Measurements from ENCODE around the gene HECTD2.

Gene HECTD2

DNA sequence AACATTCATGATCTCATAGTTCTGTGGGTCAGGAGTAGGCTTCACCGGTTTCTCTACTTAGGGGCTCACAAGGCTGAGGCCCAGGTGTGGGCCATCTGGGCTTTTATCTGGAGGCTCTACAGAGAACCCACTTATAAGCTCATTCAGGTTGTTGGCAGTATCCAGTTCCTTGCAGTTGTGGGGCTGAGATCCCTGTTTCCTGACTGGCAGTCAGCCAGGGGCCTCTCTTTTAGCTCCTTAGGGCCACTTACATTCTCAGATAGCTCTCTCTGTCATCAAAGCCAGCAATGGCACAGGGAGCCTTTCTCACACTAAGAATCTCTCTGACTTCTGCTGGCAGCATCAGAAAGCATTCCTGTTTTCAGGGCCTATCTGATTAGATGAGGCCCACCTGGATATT is 18.2 kb upstream of the HECTD2 start:
- Histone ChIP-seq H3K27ac (ENCODE audit: low read depth, low read length) (no peak overlapping the region), H3K4me2 (ENCODE audit: low read length) (no peak overlapping the region), H3F3A (ENCODE audit: control insufficient read depth, insufficient read depth) (no peaks in the 10 kb centered on the region), H3K9me3 (ENCODE audit: control insufficient read depth, insufficient read depth, low read length) (no peaks in the 10 kb centered on the region), H3K9me2 (replicated peaks; ENCODE audit: control insufficient read depth, low read length) (no peaks in the 10 kb centered on the region), H3K4me3 (ENCODE audit: low read length) (no peak overlapping the region), H3K36me3 (ENCODE audit: control insufficient read depth, low read length) (no peaks in the 10 kb centered on the region), H3K4me1 (ENCODE audit: control insufficient read depth, low read length) (peaks cover 5% of the 10 kb centered on the region), H4K20me1 (ENCODE audit: control insufficient read depth, insufficient read depth, low read depth, low read length) (no peaks in the 10 kb centered on the region), H3K79me2 (ENCODE audit: control insufficient read depth, low read length) (no peaks in the 10 kb centered on the region), H3K27me3 (ENCODE audit: control insufficient read depth, low read length) (peaks cover 10% of the 10 kb centered on the region; the same call in 1 of the 2 replicates)
- TF ChIP-seq EZH2phosphoT487 (IDR thresholded peaks at IDR 0.05; ENCODE audit: borderline replicate concordance, low read length) = no peak
- TF ChIP-seq, protein P1, sequence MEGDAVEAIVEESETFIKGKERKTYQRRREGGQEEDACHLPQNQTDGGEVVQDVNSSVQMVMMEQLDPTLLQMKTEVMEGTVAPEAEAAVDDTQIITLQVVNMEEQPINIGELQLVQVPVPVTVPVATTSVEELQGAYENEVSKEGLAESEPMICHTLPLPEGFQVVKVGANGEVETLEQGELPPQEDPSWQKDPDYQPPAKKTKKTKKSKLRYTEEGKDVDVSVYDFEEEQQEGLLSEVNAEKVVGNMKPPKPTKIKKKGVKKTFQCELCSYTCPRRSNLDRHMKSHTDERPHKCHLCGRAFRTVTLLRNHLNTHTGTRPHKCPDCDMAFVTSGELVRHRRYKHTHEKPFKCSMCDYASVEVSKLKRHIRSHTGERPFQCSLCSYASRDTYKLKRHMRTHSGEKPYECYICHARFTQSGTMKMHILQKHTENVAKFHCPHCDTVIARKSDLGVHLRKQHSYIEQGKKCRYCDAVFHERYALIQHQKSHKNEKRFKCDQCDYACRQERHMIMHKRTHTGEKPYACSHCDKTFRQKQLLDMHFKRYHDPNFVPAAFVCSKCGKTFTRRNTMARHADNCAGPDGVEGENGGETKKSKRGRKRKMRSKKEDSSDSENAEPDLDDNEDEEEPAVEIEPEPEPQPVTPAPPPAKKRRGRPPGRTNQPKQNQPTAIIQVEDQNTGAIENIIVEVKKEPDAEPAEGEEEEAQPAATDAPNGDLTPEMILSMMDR (IDR thresholded peaks at IDR 0.05; ENCODE audit: low read depth, low read length, poor library complexity, severe bottlenecking) = no peak

DNA sequence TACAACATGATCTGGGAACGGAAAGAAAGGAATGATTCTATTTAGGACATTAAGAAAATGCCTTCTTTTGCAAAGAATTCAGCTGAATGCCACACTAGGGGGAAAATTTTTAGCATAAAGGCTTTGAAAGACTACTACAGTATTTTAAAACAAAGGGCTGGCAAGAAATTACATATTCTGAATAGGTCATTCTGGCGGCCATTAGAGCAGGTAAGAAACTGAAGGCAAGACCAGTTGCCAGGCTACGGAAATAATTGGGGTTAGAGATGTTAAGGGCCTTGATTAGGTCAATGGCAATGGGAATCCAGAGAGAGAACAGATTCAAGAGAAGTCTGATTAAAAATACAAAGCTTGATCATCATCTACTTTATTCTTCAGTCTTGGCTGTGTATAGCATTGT is 3.8 kb upstream of the HECTD2 start:
- Histone ChIP-seq H3K27me3 (ENCODE audit: control insufficient read depth, low read length) (no peaks in the 10 kb centered on the region), H3K9me3 (ENCODE audit: control insufficient read depth, insufficient read depth, low read length) (no peaks in the 10 kb centered on the region), H3K4me1 (ENCODE audit: control insufficient read depth, low read length) (peaks cover 28% of the 10 kb centered on the region), H4K20me1 (ENCODE audit: control insufficient read depth, insufficient read depth, low read depth, low read length) (no peaks in the 10 kb centered on the region), H3K27ac (ENCODE audit: low read depth, low read length) (no peak overlapping the region), H3K9me2 (replicated peaks; ENCODE audit: control insufficient read depth, low read length) (no peaks in the 10 kb centered on the region), H3F3A (ENCODE audit: control insufficient read depth, insufficient read depth) (peaks cover 6% of the 10 kb centered on the region), H3K79me2 (ENCODE audit: control insufficient read depth, low read length) (peaks cover 9% of the 10 kb centered on the region), H3K4me2 (ENCODE audit: low read length) (no peak overlapping the region), H3K36me3 (ENCODE audit: control insufficient read depth, low read length) (0 out of 2 replicates have a peak, but pooled peaks cover 3% of the 10 kb centered on the region), H3K4me3 (ENCODE audit: low read length) (no peak overlapping the region)
- TF ChIP-seq EZH2phosphoT487 (IDR thresholded peaks at IDR 0.05; ENCODE audit: borderline replicate concordance, low read length) = no peak
- TF ChIP-seq, protein P1 (IDR thresholded peaks at IDR 0.05; ENCODE audit: low read depth, low read length, poor library complexity, severe bottlenecking) = no peak

DNA sequence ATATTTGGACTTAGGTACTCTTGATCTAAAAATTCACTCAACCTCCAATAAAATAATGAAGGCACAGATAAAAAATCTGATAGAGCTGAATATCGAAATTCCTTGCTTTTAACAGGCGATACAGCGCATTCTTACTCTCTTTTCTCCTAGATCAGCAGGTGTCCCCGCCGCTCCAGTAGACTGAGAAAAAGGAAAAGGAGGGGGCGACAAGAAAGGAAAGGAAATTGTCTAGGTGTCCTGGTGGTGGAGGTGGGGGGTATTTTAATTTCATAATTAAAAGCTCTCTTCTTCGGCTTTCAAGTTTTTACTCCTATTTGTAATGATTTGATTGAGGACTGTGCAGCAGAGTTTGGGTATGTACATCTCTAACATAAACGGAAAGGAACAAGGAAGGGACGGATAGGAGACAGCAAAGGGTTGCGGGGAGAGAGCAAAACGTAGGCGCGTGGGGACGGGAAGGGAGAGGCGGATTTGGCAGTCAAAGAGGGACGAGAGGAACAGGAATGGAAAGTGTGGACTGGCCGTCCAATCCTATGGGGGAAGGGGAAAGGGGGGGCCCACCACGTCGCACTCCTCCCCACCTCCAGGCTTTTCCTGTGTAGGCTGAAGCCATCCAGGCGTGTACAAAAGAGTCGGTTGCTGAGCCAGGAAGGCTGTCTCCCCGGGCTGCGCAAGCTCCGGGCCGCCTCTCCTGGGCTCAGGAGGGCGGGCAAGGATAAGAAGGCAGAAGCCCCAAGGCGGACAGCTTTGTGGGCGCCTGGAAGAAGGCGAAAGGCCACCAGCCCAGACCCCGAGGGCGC is 875 bp upstream of the HECTD2 start:
- no peaks in the 10 kb centered on the region for H3K27me3 ChIP-seq (ENCODE audit: control insufficient read depth, low read length)
- H3K4me2 ChIP-seq (ENCODE audit: low read length) = peak overlapping the region; percentile 93
- no peaks in the 10 kb centered on the region for H3K9me2 ChIP-seq (replicated peaks; ENCODE audit: control insufficient read depth, low read length)
- peak overlapping the region; percentile 85 for H3K27ac ChIP-seq (ENCODE audit: low read depth, low read length)
- TF ChIP-seq, protein P1 (IDR thresholded peaks at IDR 0.05; ENCODE audit: low read depth, low read length, poor library complexity, severe bottlenecking) = no peak
- H3K4me1 ChIP-seq (ENCODE audit: control insufficient read depth, low read length) = peaks cover 39% of the 10 kb centered on the region
- H3K4me3 ChIP-seq (ENCODE audit: low read length) = peak overlapping the region; percentile 93
- H3K36me3 ChIP-seq (ENCODE audit: control insufficient read depth, low read length) = 0 out of 2 replicates have a peak, but pooled peaks cover 3% of the 10 kb centered on the region
- H3K79me2 ChIP-seq (ENCODE audit: control insufficient read depth, low read length) = peaks cover 35% of the 10 kb centered on the region
- H4K20me1 ChIP-seq (ENCODE audit: control insufficient read depth, insufficient read depth, low read depth, low read length) = no peaks in the 10 kb centered on the region
- no peaks in the 10 kb centered on the region for H3K9me3 ChIP-seq (ENCODE audit: control insufficient read depth, insufficient read depth, low read length)
- peaks cover 6% of the 10 kb centered on the region for H3F3A ChIP-seq (ENCODE audit: control insufficient read depth, insufficient read depth)
